ENCODE results near the gene ZMYM4.

Gene ZMYM4

GRCh38 chr1:35470977-35471613, 202.6 kb downstream of the ZMYM4 start:
- H3K4me2 ChIP-seq = no peak overlapping the region
- no peak overlapping the region for H3K9ac ChIP-seq
- H3K4me3 ChIP-seq = no peak overlapping the region
- H3K9me3 ChIP-seq (replicated peaks in 1 of 11) = peaks cover 0 to 8% (median 4%) of the 10 kb centered on the region in 11 experiments; a peak in 19 of 22 replicates
- H3K36me3 ChIP-seq = peaks cover 48 to 100% (median 86%) of the 10 kb centered on the region in 11 experiments
- TF ChIP-seq Cebpa-rat (IDR thresholded peaks at IDR 0.05) = no peak
- no peaks in the 10 kb centered on the region for H3K27me3 ChIP-seq
- no peaks in the 10 kb centered on the region for H4K20me1 ChIP-seq
- H3K4me1 ChIP-seq = no peaks in the 10 kb centered on the region
- H3K27ac ChIP-seq = no peak overlapping the region

All from BLaER1 treated with 17β-estradiol and CSF1 and Interleukin-3, amounts not matched to agents 10 nM and 100 nM (cell line).